Occipital lobe (tissue), 3 donors: Measurements from ENCODE around the gene PSIP1. TPM values are rescaled to one million over a fixed set of nuclear protein-coding genes. Genes with fewer than 3 reads are reported as not detected.
"Not testable (repeated sequence)": the region's sequence is repeated elsewhere in the genome, so short reads cannot be mapped to it uniquely, and the experiment has no call there.

Experiments
- DNase-seq: peaks from one replicate; lab custom pipeline; 2025; lab: John Stamatoyannopoulos, UW
- small RNA-seq: library from RNA; depleted of rRNA; stranded (forward); fragments of <200 nt; gene quantifications from one replicate; pipeline ENCODE3, GENCODE V24; 2014
- total RNA-seq: library from RNA; depleted of rRNA; stranded (reverse); fragments of >200 nt; gene quantifications from one replicate; pipeline ENCODE4 v1.2.3, GENCODE V29; 2014

The PSIP1 gene
- total RNA-seq, 1 donor from 2014 or later, result 160 TPM

- no peak for DNase-seq
These were observed 77.1 kb downstream of the PSIP1 start for GRCh38 chr9:15433661-15434060.

GRCh38 chr9:15433191-15433590, 77.6 kb downstream of the PSIP1 start:
- no peak for DNase-seq

GRCh38 chr9:15430920-15431844, 79.6 kb downstream of the PSIP1 start:
- no peak for DNase-seq

- DNase-seq, result not testable (repeated sequence)
These were observed 83.1 kb downstream of the PSIP1 start for GRCh38 chr9:15427702-15428101.

GRCh38 chr9:15426019-15426418, 84.8 kb downstream of the PSIP1 start:
- no peak for DNase-seq

- DNase-seq, result no peak
These were observed 87.4 kb downstream of the PSIP1 start for GRCh38 chr9:15423231-15423985.

GRCh38 chr9:15422372-15423230, 88.2 kb downstream of the PSIP1 start, which contains the start of gene SNAPC3:
Gene SNAPC3 (plus strand): TSS chr9:15422876. CDS start chr9:15422880, 4 bp downstream.
- DNase-seq, result peak; percentile 97

GRCh38 chr9:15421990-15422371, 88.8 kb downstream of the PSIP1 start:
- DNase-seq, result no peak

- no peak for DNase-seq
These were observed 89.2 kb downstream of the PSIP1 start for GRCh38 chr9:15421532-15421931.

GRCh38 chr9:15420796-15421195, 90.0 kb downstream of the PSIP1 start:
- DNase-seq, result no peak

- DNase-seq, result no peak
These were observed 93.1 kb downstream of the PSIP1 start for GRCh38 chr9:15417626-15418025.

GRCh38 chr9:15416880-15417279, 93.9 kb downstream of the PSIP1 start:
- no peak for DNase-seq

Small RNAs within 50 kb of the gene (small RNA-seq; reads per million reads assigned to genes)
- not detected for gene AL513423.1
- gene RN7SL98P, result not detected
- gene RNU6-246P, result not detected
- gene RNU6-319P, result not detected

Other genes starting within 250 kb of the PSIP1 start
- gene TTC39B, start 203.8 kb downstream of the PSIP1 start, total RNA-seq, result 6.9 TPM
- 80.5 TPM for gene SNAPC3, start 88.1 kb downstream of the PSIP1 start, total RNA-seq
- gene CCDC171, start 42.1 kb upstream of the PSIP1 start, total RNA-seq, result 56.5 TPM